Measurements from ENCODE around the gene MEGF10. TPM values are rescaled to one million over a fixed set of nuclear protein-coding genes. Genes with fewer than 3 reads are reported as not detected.

MEGF10 gene
- total RNA-seq, 1 donor from 2014 or later = not detected

DNA sequence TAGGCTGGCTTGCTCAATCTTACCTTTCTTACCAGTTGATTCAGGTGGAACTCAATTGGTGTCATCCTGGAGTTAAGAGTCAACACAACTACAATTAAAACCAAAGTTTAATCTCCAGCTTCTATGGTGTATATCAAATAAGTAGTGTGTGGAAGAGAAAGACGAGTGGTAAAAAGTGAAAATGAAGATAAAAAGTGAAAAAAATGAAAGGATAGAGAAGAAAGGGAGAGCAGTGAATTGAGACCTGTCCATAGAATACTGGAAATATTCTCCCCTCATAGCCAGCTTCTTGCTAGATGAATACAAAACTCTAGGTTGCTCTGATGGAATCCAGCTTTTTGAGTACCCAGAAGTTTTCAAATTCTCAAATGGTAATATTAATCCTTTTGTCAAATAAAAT, 76.4 kb downstream of the MEGF10 start:
- intact Hi-C loops (cut with micrococcal nuclease) = no loop called here

DNA sequence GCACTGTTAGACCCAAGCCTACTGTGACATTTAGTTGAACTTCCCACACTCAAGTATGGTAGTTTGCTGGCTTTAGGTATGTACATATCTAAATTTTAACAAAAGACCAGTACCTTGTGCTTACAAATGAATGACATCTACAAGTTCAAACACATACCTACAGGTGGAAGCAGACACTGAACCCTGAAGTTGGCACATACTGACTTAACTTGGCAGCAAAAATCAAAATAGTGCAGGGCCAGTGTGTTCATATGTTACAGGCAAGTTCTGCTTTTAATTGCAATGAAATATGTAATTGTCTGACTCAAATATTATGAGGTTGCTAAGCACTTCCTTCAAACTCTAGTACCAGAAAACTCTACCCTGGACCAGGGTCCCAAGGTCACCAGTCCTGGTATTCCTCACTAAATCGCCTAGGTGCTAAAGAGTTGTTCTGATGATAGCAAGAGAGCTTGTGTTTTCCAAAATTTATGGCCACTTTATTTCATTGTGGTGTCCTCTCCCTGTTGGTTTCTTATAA, 77.4 kb downstream of the MEGF10 start:
- intact Hi-C loops (cut with micrococcal nuclease) = no loop called here

DNA sequence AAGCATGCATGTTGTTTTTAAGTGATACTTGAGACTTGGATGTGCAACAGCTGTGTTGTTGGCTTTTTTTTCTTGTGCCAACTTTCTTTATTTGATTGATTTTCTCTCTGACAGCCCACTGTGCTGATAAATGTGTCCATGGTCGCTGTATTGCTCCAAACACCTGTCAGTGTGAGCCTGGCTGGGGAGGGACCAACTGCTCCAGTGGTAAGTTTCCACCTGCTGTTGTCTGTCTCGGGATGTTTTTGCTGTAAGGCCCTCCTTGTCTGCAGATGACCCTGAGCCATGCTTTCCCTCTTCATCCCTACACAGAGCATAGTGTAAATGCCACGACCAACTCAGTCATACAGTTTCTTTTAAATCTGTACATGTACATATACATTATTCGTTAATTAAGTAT, 79.2 kb downstream of the MEGF10 start:
- intact Hi-C loops (cut with micrococcal nuclease) = no loop called here

DNA sequence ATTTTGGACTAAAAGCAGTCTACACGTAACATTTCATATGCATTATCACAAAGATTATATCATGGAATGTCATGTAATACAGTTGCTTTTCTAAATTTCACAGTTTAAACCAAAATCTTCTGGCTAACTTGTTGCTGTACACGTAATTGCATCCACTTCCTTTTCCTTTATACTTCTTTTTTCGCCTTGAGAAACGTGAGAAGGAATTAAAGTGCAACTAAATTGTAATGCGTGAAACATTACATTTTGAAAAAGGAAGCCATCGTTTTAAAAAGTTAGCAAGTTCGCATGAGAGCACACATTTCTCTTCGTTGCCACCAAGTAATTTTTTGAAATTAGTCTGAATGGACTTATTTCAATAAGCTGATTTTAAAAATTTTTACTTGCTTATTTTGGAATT, 80.0 kb downstream of the MEGF10 start:
- intact Hi-C loops (cut with micrococcal nuclease) = no loop called here

DNA sequence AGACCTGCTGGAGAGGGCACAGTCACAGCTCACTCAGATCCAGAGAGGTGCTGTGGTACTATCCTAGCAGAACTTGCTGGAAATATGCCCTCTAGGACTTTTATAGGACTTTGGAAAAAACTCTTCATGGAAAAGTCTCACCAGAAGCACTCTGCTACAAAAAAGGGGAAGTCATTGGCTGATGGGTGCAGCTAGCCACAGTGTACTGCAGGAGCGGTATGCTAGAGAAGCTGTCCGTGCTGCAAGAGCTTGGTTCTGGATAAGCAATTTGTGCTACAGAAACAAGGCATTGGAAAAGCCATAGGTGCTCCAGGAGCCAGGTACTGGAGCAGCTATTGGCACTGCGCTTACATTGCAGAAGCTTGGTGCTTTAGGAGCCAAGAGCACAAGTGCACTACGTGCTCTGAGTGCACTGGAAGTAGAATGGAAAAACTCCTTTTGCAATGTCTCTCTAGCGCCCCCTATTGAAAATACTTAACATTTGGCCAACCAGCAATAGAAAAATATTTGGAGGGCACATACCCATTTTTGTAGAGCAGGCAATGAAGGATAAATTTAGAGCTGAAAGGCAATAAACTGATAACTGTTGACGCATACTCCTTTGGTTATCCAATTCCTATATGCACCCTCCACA, 83.4 kb downstream of the MEGF10 start:
- intact Hi-C loops (cut with micrococcal nuclease) = no loop called here

DNA sequence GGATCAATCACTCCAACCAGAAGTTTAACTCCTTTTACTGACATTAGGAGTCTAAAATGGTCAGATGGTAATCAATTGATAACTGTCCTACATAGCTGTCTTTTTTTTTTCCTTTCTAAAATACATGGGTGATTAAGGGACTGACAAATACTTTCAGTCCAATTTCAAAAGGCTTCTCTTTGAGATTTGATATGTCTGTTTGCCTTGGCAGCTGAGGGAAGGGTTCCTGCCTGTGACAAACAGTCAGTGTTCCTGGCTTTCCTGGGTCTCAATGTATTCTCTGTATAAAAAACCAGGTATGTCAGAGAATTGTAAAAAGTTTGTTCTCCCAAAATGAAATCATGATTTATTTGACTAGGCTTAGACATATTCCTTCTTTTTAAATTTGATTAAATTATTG, 84.5 kb downstream of the MEGF10 start:
- intact Hi-C loops (cut with micrococcal nuclease) = no loop called here

DNA sequence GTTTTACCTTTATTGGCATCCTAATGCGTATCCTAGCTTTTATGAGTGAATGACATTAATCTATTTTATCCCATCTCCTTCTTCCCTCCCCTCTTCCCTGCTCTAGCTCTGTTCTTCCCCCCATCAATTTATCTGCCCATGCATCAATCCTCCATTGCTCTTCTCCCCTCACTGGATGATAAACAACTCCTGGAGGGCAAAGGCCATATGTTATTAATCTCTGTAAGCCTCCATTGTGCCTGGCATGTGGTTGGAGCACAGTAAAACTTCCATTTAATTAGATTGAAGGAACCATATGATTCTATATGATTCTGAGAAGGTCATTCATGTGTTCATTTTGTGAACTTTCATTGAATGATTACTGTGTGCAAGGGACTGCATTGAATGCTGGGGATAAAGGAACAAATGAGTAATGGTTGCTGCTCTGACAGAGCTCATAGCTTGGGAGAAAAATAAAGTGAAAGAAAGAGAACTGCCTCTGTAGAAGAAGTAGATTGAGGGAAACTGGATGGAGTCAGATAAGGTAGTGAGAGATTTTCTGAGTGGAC, 85.0 kb downstream of the MEGF10 start:
- intact Hi-C loops (cut with micrococcal nuclease) = no loop called here

DNA sequence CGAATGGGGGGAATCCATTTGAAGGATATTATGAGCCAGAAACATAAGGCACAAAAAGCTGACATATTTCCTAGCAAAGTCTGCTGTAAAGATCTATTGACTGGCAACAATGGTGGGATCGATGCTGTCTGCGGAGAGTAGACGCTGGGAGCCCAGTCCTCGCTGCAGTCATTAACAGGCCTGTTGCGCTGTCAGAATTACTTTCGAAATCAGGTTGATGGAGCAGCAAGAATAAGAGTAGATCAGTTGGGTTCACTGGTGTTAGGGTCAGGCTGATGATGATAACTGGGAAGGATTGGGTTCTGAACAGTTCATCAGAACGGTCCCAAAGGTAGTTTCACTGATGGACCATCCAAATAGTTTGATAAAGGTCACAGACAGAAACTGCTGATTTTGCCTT, 87.1 kb downstream of the MEGF10 start:
- intact Hi-C loops (cut with micrococcal nuclease) = no loop called here

DNA sequence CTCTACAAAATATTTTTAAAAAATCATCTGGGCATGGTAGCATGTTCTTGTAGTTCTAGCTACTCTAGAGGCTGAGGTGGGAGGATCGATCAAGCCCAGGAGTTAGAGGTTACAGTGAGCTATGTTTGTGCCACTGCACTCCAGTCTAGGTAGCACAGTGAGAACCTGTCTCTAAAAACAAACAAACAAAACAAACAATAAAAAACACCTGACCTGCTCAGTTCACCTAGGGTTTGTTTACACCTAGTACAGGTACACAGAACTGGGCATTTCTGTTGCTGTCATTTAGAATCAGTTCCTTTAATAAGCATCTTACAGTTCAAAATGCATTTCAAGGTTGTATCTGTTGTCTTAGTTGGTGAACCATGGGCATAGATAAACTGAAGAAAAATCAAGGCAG, 95.3 kb downstream of the MEGF10 start:
- intact Hi-C loops (cut with micrococcal nuclease) = no loop called here

DNA sequence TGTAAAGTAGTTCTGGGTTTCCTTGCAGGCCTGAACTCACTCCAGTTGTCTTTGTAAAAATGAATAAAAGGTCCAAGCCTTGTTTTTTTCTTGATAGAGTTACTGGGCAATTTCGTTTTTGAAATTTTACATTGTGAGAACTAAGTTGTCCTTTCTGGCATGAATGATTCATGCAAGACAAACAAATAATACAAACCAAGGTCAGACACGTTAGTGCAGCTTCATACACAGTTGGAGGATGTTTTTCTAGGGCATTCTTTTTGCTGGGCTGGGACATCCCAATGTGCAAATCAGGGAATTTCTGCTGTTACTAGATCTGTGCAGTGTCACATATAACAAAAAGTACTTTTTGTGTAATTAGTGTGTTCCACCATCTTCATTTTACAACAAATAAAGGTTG, 96.0 kb downstream of the MEGF10 start:
- intact Hi-C loops (cut with micrococcal nuclease) = no loop called here

DNA sequence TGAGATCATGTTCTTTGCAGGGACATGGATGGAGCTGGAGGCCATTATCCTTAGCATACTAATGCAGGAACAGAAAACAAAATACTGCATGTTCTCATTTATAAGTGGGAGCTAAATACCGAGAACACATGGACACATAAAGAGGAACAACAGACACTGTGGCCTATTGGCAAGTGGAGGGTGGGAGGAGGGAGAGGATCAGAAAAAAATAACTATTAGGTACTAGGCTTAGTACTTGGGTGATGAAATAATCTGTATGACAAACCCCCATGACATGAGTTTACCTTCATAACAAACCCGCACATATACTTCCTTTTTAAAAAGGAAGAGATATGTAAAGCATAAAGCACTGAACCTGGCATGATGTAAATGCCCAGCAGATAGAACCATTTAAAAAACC, 99.0 kb downstream of the MEGF10 start:
- intact Hi-C loops (cut with micrococcal nuclease) = no loop called here

DNA sequence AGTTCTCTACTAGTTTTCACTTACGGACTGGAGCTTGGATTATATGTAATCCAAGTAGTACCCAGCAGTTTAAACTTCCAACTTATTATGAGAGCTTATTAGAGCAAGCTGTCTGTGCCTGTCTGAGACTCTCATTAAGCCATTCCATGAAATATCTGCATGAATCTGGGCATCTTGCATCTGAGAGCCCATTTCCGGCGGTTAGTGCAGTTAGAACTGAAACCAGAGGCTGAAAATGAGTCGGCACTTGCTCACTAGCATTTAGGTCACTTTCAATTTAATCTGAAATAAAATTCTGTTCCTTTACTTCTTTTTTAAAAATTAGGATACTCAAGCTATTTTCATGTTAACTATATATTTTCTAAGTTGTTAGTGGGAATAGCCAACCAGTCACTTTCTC, 102.2 kb downstream of the MEGF10 start:
- intact Hi-C loops (cut with micrococcal nuclease) = no loop called here

DNA sequence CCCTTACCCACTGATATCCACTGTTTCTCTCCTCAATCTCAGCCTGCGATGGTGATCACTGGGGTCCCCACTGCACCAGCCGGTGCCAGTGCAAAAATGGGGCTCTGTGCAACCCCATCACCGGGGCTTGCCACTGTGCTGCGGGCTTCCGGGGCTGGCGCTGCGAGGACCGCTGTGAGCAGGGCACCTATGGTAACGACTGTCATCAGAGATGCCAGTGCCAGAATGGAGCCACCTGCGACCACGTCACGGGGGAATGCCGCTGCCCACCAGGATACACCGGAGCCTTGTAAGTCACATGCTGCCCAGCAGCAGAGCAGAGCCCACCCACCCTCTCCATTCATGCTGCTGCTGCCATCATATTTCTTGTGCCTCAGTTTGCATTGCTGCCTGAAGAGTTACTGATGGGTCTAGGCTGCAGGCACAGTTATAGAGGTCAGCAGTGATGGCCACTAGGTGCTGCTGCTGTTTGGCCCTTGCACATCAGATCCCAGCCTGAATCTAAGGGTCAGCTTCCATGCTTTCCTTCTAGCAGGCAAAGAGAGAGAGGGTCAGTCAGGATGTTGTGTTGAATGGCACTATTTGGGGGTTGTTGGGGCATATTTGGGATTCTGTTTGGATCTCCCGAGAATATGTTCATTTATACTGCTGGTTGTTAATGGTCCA, 106.0 kb downstream of the MEGF10 start:
- intact Hi-C loops (cut with micrococcal nuclease) = no loop called here

DNA sequence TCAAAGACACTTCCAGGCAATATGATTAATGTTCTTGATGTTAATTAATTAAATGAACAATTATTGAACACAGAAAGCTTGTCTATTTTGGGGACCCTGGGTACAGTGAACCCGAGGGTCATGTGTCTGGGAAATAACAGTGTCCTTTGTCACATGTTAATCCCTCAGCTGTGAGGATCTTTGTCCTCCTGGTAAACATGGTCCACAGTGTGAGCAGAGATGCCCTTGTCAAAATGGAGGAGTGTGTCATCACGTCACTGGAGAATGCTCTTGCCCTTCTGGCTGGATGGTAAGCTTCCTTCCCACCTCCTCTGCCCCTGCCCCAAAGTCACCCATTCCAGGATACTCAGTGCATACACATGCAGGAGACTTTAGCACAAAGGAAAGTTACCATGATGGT, 107.9 kb downstream of the MEGF10 start:
- intact Hi-C loops (cut with micrococcal nuclease) = no loop called here

DNA sequence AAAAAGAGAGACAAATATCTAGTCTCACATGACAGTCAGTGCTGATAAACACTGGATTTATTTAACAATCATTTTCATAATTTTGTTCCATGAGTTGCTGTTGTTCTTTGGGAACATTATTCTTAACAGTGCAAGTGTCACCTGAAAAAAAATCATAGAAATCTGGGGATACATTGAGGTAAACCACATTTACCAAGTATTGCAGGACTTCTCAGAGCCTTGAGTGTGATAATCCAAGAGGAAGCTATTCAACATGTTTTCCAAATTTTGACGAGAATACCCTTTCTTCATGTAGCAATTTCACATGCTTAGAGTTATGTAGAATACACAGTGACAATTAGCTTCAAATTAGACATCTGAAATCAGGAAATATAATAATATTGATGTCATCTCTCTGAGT, 108.5 kb downstream of the MEGF10 start:
- intact Hi-C loops (cut with micrococcal nuclease) = no loop called here

DNA sequence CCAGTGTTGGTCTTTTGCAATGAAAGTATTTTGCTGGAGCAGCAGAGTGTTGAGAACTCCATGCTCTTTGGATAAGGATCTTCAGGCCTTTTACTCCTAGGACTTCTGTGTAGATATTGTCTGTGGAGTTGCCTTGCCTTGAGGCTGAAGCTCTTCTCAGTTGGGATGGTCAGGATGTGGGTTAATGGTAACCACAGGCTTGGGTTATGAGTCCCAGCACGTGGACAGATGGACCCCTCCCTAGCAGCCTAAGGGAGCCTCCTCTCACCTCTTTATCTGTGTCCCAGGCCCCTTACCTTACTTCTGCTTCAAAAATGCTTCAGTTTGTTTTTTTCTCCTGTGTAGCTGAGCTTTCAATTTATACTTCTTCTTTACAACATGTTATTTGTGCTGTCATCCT, 109.9 kb downstream of the MEGF10 start:
- intact Hi-C loops (cut with micrococcal nuclease) = no loop called here

DNA sequence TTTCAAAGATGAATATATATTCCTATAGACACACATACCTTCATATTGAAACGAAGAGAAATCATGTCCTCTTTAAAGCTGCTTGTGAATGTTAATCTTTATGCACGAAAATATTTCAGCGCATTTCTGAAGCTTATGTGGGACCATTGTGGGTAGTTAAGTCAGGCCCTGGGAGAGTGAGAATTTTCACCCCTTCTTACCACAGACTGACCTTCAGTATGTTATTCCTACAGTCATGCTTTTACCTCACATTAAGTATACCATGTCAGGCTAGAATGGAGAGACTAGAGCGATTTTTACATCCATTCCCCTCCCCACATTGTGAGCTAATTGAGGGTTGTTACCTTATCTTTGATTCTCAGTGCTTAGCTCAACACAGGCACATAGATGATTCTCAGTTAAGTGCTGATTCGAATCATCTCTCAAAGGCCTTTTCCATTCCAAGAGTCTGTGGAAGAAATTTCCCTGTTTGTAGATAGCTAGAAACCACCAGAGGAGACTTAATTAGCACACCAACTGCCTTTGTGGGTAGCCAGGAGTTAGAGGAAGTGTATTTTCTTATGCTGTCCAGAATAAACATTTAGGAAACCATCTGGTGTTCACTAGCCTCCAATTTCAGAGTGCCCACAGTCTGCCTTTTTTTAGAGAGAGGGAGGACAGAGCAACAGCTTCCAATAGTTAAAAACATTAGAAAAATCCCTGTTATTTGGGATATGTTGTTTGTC, 110.5 kb downstream of the MEGF10 start:
- intact Hi-C loops (cut with micrococcal nuclease) = no loop called here

DNA sequence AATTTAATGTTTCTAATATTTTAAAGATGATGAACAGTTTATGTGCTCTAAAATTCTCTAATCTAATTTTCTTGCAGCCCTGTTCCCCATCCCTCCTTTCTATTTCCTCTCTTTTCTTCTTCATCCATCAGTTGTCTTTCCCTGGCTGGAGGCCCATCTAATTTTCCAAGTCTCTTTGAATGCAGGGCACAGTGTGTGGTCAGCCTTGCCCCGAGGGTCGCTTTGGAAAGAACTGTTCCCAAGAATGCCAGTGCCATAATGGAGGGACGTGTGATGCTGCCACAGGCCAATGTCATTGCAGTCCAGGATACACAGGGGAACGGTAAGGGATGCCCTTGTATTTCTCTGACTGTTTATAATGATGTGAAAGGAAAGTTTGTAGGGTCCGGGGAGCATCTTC, 111.8 kb downstream of the MEGF10 start:
- intact Hi-C loops (cut with micrococcal nuclease) = no loop called here

DNA sequence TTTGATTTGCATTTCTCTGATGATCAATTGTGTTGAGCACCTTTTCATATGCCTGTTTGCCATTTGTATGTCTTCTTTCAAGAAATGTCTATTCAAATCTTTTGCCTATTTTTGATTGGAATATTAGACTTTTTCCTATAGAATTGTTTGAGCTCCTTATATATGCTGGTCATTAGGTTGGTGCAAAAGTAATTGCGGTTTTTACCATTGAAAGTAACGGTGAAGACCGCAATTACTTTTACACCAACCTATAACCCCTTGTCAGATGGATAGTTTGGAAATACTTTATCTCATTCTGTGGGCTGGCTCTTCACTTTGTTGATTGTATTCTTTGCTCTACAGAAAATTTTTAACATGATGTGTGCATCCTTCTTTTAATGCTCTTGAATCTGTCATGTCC, 113.6 kb downstream of the MEGF10 start:
- intact Hi-C loops (cut with micrococcal nuclease) = no loop called here

DNA sequence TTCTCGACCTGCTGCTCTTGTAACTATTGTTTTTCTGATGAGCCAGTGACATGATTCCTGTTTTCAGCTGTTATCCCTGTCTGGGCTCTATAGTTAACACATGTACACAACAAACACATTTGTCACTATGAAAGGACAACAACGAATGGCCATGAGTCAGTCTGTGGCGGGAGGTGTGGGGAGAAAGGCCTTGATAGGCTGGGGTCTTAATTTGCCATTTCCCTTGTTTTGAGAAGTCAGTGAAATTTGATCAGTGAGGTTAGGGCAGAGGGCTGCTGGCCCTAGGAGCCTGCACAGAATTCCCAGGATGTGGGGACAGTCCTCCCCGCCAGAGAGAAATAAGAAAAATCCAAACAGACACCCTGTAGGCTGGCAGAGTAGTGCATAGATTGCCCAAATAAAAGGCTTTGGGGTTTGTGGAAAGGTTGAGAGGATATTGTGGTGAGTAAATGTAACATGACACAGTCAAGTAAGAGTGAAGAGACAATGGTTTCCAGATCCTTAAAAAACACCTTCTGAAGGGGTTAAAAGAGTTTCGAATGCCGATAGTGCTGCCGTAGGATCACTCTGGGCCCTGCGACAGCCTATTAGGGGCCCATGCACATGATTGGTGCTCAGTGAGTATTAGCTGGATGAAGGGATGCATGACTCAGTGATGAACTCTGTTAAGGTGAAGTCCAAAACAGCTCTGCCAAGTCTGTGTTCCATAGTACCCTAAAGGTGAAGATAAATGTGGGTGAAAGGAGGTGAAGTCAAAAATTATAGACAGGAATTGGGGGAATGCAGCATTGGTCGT, 115.9 kb downstream of the MEGF10 start:
- intact Hi-C loops (cut with micrococcal nuclease) = no loop called here

DNA sequence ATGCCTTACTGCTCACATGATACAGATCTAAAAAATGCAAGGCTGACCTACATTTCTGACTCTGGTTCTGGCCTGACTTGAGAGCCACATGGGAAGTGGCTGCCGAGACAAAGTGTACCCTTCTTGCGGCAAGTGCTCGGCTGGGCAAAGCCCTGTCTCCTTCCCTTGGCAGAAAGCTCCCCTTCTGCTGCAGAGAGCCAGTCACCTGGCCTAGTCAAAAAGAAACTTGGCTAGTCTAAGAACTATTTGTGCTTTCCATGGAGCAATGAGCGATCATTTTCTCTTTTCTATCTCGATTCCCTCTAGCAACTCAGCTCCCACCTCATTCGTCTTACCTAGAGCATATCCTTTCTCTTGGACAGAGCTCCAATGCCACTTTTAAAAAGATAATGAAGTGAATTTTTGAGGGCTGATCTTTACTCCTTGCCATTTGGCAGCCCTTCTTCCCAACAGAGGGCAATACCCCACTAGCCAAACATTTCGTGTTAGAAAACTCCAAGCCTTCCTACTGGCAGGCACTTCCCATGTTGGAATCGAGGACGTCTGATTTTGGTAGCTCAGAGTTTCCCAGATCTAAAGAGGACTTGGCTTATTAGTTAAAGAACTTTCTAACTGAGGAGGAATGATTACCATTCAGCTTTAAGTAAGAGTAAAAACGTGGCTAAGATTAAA, 118.8 kb downstream of the MEGF10 start:
- intact Hi-C loops (cut with micrococcal nuclease) = no loop called here

Data from T-helper 2 cell treated with Interferon-gamma antibody and Interleukin-4, amounts not matched to agents 100 ng/mL and 5 ng/mL, for 36 hours (primary cell).